Activated CD4-positive, alpha-beta T cell treated with anti-CD3 and anti-CD28 coated beads for 4 hours (primary cell): ENCODE data around the gene EXOC4.

Experiments
- DNase-seq, 2 donors: peaks; one replicate each; pipeline ENCODE4 v3.0.0-alpha.2; 2020

The EXOC4 gene

GRCh38 chr7:133727476-133728214 is 474.8 kb downstream of the EXOC4 start:
- no peak for DNase-seq

GRCh38 chr7:133730360-133730759 is 477.5 kb downstream of the EXOC4 start:
- DNase-seq = no peak

GRCh38 chr7:133733401-133733800 is 480.5 kb downstream of the EXOC4 start:
- DNase-seq = no peak

- no peak for DNase-seq
Measured at GRCh38 chr7:133735222-133735621, 482.3 kb downstream of the EXOC4 start.

GRCh38 chr7:133739817-133740216 is 486.9 kb downstream of the EXOC4 start:
- DNase-seq = no peak

- no peak for DNase-seq
Measured at GRCh38 chr7:133741078-133741477, 488.2 kb downstream of the EXOC4 start.

- no peak for DNase-seq
Measured at GRCh38 chr7:133741703-133742102, 488.8 kb downstream of the EXOC4 start.

- DNase-seq = no peak
Measured at GRCh38 chr7:133742709-133743538, 490.0 kb downstream of the EXOC4 start.

- no peak for DNase-seq
Measured at GRCh38 chr7:133744451-133744850, 491.6 kb downstream of the EXOC4 start.

GRCh38 chr7:133746305-133746704 is 493.4 kb downstream of the EXOC4 start:
- DNase-seq = no peak

GRCh38 chr7:133746847-133747246 is 494.0 kb downstream of the EXOC4 start:
- no peak for DNase-seq

- no peak for DNase-seq
Measured at GRCh38 chr7:133748443-133749407, 495.8 kb downstream of the EXOC4 start.

- no peak for DNase-seq
Measured at GRCh38 chr7:133750287-133750686, 497.4 kb downstream of the EXOC4 start.

- DNase-seq = no peak
Measured at GRCh38 chr7:133751079-133751478, 498.2 kb downstream of the EXOC4 start.

- DNase-seq = no peak
Measured at GRCh38 chr7:133753513-133753912, 500.6 kb downstream of the EXOC4 start.

GRCh38 chr7:133754708-133755107 is 501.8 kb downstream of the EXOC4 start:
- no peak for DNase-seq

GRCh38 chr7:133755901-133756300 is 503.0 kb downstream of the EXOC4 start:
- DNase-seq = no peak

- no peak for DNase-seq
Measured at GRCh38 chr7:133761443-133761842, 508.6 kb downstream of the EXOC4 start.

GRCh38 chr7:133763076-133763640 is 510.3 kb downstream of the EXOC4 start:
- DNase-seq = no peak

- DNase-seq = no peak
Measured at GRCh38 chr7:133769668-133770067, 516.8 kb downstream of the EXOC4 start.

- DNase-seq = no peak
Measured at GRCh38 chr7:133770863-133771492, 518.1 kb downstream of the EXOC4 start.

GRCh38 chr7:133771788-133772419 is 519.0 kb downstream of the EXOC4 start:
- no peak for DNase-seq
